Eye (tissue), 1 donor: Measurements from ENCODE around the gene PLAAT1.

ENCODE experiments used
- DNase-seq: peaks from one replicate; pipeline ENCODE4 v3.0.0-alpha.2; 2015

PLAAT1 gene

DNA sequence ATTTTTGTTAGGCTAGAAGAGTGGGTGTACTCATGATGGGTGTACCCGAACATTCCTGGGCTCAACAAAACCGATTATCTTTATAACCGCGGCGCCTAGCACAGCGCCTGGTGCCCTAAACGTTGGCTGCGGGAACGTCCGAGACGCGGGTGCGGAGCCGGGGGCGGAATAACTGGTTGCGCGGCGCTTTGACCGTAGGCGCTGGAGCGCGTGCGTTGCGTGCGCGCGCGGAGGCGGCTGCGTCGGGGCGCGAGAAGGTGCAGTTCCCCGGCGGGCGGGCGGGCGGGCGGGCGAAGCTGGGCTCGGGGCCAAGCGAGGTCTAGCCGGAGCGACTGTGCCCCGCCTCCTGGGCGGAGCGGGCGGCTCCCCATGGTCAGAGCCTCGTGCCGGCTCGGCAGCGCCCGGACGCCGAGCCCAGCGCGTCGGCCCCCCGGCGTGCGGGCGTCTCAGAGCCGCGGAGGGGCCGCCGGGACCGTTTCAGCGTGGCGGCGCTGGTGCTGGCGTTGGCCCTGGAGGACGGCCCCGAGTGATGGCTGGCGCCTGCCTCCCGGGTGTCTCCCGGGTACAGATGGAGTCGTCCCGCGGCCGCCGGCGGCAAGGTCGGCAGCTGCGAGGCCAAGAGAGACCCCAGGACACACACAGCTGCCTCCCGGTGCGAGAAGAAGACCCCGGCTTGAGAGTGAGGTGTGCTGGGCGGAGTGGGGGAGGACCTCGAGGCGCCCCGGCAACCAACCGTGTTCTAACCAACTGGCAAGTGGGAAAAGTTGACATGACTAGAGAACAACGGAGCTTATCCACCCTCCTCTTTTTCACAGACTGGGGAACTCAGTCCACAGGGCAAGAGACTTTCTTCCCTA is at the start of gene PLAAT1:
TSS of gene PLAAT1 (plus strand) at position 373 of the 857 bp plus-strand sequence. CDS start 14,429 bp downstream, outside the sequence.
- peak; percentile 86 for DNase-seq

GRCh38 chr3:193194371-193194770 is 46.7 kb upstream of the PLAAT1 start:
- DNase-seq = peak; percentile 62

- DNase-seq = no peak
Measured at GRCh38 chr3:193196746-193197145, 44.3 kb upstream of the PLAAT1 start.

DNA sequence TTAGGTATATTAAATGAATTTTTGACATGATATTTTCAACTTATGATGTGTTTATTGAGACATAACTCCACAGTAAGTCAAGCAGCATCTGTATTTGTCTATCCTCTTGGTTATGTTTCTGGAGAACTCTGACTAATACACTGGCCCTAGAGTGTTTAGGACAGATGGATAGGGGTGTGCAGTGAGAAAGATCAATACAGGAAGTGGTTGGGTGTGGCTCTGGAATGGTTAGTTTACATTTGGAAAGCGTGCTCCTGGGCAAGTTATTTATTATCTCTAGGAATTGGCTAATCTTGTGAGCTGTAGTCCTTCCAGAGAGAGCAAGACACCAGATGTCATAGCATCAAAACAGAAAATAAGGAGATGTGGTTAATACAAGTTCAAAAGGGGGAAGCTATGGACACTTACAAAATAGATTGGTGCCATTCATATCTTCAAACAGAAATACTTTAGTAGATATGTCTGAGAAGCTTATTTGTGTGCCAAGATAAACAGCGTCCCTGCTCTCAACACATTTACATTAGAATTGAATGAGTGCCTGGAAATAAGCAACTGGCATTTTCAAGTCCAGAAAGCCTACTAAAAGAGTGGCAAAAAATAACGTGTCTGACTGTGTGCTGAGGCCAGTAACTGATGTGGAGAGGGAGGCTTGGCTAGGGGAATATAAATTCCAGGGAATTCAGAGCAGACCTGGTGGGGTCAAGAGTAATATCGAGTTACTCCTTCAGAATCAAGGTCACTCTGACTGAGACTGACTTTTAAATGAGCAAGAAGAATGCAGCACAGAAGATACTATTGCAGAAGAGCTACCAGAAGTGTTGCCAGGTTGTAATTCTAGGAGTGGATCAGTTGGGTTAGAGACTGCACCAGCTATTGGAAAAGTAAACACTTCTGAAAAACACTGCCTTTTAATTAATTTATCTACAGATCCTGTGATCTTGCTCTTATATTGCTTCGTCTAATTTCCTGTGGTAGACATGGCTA is 33.4 kb upstream of the PLAAT1 start:
- DNase-seq = no peak

GRCh38 chr3:193210618-193211017 is 30.4 kb upstream of the PLAAT1 start:
- no peak for DNase-seq

DNA sequence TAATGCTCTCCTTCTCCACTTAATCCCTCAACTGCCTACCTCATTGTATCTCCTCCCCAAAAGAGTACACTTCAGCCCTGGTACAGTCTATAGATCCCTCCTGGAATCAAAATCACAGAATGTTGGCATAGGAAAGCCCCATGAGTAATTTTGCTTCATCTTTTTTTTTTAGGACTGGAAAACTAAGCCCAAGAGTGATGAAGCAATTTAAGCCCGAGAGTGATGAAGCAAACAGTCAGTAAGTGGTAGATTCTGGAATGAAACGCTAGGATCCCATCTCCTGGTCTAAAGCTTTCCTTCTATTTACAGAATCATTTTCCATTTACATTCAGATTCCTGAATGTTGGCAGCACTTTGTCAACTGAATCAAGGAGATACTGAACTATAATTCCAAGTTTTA is 29.8 kb upstream of the PLAAT1 start:
- no peak for DNase-seq

- no peak for DNase-seq
Measured at GRCh38 chr3:193211984-193212383, 29.0 kb upstream of the PLAAT1 start.

DNA sequence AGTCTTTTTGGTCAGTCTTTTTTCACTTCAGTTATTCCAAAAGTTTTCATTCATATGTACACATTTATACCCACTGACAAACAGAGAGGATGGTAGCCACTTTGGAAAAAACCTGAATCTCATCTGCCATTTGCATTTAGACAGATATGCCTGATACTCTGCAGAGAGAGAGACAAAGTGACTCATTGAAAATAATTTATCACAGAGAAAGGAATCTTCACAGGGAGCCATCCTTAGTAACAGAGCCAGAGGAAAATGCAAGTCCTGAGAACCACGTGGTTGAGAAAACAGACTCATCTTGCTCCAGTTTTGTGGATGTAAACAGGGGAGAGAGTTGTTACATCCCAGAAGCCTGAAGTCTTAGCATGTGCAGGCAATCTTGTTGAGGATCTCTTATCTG is 28.2 kb upstream of the PLAAT1 start:
- no peak for DNase-seq

DNA sequence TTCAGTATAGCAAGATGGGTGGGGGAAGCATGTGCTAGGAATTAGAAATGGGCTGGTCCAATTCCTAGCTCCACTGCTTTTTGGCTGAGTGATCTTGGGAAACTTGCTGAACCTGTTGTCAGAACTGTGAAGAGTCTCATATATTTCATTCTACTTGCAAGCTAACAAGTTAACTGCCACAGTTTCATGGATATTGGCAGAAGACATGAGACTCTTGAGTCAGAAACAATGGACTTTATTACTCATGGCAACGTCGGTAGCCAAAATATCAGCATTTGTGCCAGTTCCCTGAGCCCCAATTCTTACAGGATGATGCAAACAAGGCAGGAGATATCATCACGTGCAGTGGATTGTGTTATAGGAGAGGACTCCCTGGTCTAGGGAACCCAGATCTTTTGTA is 26.6 kb upstream of the PLAAT1 start:
- DNase-seq = no peak

- no peak for DNase-seq
Measured at GRCh38 chr3:193225302-193226125, 15.5 kb upstream of the PLAAT1 start.

DNA sequence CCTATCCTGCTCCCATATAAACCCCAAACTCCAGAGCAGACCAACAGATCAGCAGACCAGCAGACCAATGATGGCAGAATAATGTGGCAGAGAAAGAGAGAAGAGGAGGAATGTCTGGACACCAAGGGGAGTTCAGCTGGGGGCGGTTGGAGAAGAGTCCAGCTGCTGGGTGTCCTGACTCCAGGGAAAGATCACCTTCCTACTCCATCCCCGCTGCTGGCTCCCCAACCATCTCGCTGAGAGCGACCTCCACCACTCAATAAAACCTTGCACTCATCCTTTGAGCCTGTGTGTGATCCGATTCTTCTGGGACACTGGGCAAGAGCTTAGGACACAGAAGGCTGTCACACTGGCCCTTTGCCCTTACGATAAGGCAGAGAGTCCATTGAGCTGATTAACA is 12.8 kb upstream of the PLAAT1 start:
- no peak for DNase-seq

GRCh38 chr3:193229851-193230420 is 11.1 kb upstream of the PLAAT1 start:
- DNase-seq = no peak

- DNase-seq = peak; percentile 41
Measured at GRCh38 chr3:193230610-193231009, 10.4 kb upstream of the PLAAT1 start.

GRCh38 chr3:193231201-193231600 is 9.8 kb upstream of the PLAAT1 start:
- DNase-seq = no peak

DNA sequence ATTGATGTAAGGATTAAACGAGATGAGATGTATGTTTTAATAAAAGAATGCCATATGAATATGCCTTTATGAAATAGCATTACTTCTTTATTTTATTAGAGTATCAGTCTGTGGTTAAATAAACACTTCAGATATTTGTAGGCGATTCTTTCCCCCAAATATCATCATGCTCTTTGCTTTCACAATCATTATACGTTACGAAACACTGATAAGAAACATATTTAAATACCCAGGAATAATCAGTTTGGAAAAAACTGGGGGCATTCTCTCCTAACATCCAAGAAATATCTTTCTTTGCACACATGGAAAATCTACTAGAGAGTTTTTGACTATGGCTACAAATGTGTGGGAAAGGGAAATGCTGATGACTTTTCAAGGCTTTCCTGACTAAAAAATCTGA is 4.4 kb upstream of the PLAAT1 start:
- DNase-seq = no peak

DNA sequence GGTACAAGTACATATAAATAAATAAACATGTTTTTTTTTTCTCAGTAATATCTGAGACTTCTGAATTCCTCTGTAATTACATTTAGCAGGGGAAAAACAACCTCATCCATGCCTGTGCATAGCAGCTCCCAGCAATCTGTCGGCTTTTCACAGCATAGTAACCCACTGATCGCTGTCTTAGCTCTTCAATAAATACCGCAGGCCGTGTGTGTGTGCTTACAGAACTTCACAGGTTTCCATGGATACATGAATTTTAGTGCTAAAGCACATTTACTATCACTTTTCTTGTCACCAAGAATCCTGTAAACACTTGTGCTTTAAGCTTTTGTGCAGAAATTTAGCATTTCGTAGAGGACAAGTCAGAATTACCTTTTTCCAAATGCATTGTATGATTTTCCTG is 4.0 kb upstream of the PLAAT1 start:
- no peak for DNase-seq

GRCh38 chr3:193240436-193240849 is 579 bp upstream of the PLAAT1 start:
- DNase-seq = no peak

- DNase-seq = no peak
Measured at GRCh38 chr3:193241716-193242115, 694 bp downstream of the PLAAT1 start.

DNA sequence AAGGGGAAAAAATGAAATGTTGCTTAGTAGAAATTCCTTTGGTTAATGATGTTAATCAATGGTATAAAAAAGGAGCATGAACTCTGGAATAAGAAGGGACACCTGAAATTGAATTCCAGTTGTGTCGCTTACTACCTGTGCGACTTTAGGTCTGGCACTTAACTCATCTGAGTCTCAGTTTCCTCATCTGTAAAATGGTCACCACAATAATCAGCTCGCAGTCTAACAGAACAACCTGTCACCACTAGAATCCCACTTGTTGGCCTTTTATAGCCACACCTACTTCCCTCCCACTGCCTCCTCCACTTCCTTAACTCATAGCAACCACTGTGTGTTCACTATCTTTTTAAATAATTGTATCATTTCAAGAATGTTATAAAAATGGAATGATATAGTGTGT is 2.5 kb downstream of the PLAAT1 start:
- no peak for DNase-seq

GRCh38 chr3:193248848-193249468 is 7.9 kb downstream of the PLAAT1 start:
- DNase-seq = no peak

DNA sequence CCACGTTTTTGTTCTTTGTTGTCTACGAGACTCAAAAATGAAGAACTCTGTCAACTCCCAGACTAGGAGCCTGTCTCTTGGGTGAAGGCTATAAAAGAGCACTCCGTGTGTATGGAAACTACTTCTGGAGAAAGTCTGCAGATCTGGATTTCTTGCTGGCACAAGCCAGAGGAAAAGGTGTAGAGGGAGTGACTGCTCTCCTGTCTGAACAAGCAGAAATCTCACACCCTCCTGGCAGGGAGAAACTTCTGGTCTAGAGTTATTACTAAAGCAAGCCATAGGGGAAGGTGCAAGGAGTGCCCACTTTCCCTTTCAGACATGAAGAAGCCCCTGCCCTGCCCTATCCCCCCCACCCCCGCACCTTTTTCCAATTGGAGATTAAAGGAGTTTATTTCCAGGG is 9.5 kb downstream of the PLAAT1 start:
- DNase-seq = no peak
